GM19043 (cell line): Measurements from ENCODE around the gene MT1HL1.
"Not testable (repeated sequence)": the region's sequence is repeated elsewhere in the genome, so short reads cannot be mapped to it uniquely, and the experiment has no call there.

Source experiments
- ATAC-seq: cut with Tn5 transposase; IDR thresholded peaks from one replicate; pipeline ENCODE4 v1.9.1; 2021; ENCODE audit warnings: low read depth; ENCODE audit not compliant: unreplicated experiment

Gene MT1HL1

GRCh38 chr1:237018896-237019295 is 14.7 kb upstream of the MT1HL1 start:
- ATAC-seq, result no peak

GRCh38 chr1:237016626-237017025 is 12.4 kb upstream of the MT1HL1 start:
- no peak for ATAC-seq

- ATAC-seq, result no peak
These were observed 9.4 kb upstream of the MT1HL1 start for GRCh38 chr1:237013608-237014007.

GRCh38 chr1:237012788-237013383 is 8.6 kb upstream of the MT1HL1 start:
- ATAC-seq, result no peak

- no peak for ATAC-seq
These were observed 8.1 kb upstream of the MT1HL1 start for GRCh38 chr1:237012361-237012760.

- ATAC-seq, result no peak
These were observed 7.2 kb upstream of the MT1HL1 start for GRCh38 chr1:237011432-237011831.

GRCh38 chr1:237009611-237010010 is 5.4 kb upstream of the MT1HL1 start:
- no peak for ATAC-seq

GRCh38 chr1:237007147-237007881 is 3.1 kb upstream of the MT1HL1 start:
- ATAC-seq, result no peak

- ATAC-seq, result no peak
These were observed 1.4 kb upstream of the MT1HL1 start for GRCh38 chr1:237005674-237006073.

- no peak for ATAC-seq
These were observed 725 bp downstream of the MT1HL1 start for GRCh38 chr1:237003516-237003915.

- ATAC-seq, result no peak
These were observed 4.0 kb downstream of the MT1HL1 start for GRCh38 chr1:237000191-237000590.

- no peak for ATAC-seq
These were observed 5.7 kb downstream of the MT1HL1 start for GRCh38 chr1:236998546-236998945.

GRCh38 chr1:236997882-236998281 is 6.4 kb downstream of the MT1HL1 start:
- ATAC-seq, result no peak

- ATAC-seq, result no peak
These were observed 6.9 kb downstream of the MT1HL1 start for GRCh38 chr1:236997361-236997760.

- ATAC-seq, result no peak
These were observed 9.8 kb downstream of the MT1HL1 start for GRCh38 chr1:236994450-236994849.

- ATAC-seq, result no peak
These were observed 11.8 kb downstream of the MT1HL1 start for GRCh38 chr1:236992449-236992848.

- no peak for ATAC-seq
These were observed 14.2 kb downstream of the MT1HL1 start for GRCh38 chr1:236990052-236990445.

- no peak for ATAC-seq
These were observed 14.8 kb downstream of the MT1HL1 start for GRCh38 chr1:236989290-236990051.

- no peak for ATAC-seq
These were observed 20.4 kb downstream of the MT1HL1 start for GRCh38 chr1:236983818-236984217.

- ATAC-seq, result no peak
These were observed 21.9 kb downstream of the MT1HL1 start for GRCh38 chr1:236982380-236982779.

GRCh38 chr1:236981431-236981830 is 22.8 kb downstream of the MT1HL1 start:
- not testable (repeated sequence) for ATAC-seq

GRCh38 chr1:236980673-236981072 is 23.6 kb downstream of the MT1HL1 start:
- ATAC-seq, result no peak
